ENCODE data around the gene AGRN. TPM values are rescaled to one million over a fixed set of nuclear protein-coding genes. Genes with fewer than 3 reads are reported as not detected.

Gene AGRN
- total RNA-seq, 1 donor: 7.9 TPM

DNA sequence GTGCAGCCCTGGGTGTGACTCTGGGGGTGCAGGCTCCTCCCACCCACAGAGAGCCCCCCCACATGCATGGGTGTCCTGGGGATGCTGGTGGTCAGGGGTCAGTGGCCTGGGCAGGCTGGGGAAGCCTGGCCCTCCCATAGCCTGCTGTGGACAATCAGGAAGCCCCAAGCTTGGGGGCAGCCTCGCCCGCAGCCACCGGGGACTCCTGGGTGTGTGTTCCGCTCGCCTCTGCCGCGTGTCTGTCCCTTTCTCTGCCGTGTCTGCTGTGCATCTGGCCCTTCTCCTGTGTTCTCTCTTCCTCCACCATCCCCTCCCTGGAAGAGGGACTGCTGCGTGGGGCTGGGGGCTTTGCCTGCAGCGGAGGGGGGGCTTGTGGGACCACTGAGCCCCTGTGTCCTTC, 22.9 kb downstream of the AGRN start:
- H3K4me3 ChIP-seq (ENCODE audit: low read depth, low read length): no peak overlapping the region
- TF ChIP-seq, protein P1, sequence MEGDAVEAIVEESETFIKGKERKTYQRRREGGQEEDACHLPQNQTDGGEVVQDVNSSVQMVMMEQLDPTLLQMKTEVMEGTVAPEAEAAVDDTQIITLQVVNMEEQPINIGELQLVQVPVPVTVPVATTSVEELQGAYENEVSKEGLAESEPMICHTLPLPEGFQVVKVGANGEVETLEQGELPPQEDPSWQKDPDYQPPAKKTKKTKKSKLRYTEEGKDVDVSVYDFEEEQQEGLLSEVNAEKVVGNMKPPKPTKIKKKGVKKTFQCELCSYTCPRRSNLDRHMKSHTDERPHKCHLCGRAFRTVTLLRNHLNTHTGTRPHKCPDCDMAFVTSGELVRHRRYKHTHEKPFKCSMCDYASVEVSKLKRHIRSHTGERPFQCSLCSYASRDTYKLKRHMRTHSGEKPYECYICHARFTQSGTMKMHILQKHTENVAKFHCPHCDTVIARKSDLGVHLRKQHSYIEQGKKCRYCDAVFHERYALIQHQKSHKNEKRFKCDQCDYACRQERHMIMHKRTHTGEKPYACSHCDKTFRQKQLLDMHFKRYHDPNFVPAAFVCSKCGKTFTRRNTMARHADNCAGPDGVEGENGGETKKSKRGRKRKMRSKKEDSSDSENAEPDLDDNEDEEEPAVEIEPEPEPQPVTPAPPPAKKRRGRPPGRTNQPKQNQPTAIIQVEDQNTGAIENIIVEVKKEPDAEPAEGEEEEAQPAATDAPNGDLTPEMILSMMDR (IDR thresholded peaks at IDR 0.05; ENCODE audit: insufficient read depth, low read length): no peak
- DNase-seq (ENCODE audit: low read depth): no peak

DNA sequence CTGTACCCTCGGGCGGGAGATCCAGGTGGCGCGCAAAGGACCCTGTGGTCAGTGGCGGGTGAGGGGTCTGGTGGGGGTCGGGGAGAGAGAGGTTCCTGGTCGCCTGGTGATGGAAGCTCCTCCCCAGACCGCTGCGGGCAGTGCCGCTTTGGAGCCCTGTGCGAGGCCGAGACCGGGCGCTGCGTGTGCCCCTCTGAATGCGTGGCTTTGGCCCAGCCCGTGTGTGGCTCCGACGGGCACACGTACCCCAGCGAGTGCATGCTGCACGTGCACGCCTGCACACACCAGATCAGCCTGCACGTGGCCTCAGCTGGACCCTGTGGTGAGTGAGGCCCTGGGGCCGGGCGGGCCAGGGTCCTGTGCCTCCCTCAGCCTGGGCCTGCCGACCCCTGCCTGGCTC, 23.5 kb downstream of the AGRN start:
- no peak for DNase-seq (ENCODE audit: low read depth)

DNA sequence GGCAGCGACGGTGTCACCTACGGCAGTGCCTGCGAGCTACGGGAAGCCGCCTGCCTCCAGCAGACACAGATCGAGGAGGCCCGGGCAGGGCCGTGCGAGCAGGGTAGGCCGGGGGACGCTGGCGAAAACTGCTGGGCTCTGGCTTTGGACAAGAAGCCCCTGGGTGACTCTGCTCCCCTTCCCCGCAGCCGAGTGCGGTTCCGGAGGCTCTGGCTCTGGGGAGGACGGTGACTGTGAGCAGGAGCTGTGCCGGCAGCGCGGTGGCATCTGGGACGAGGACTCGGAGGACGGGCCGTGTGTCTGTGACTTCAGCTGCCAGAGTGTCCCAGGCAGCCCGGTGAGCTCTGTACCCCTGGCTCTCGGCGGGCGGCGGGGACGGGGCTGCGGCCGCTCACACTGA, 24.0 kb downstream of the AGRN start:
- no peak overlapping the region for H3K4me3 ChIP-seq (ENCODE audit: low read depth, low read length)
- no peak for DNase-seq (ENCODE audit: low read depth)
- TF ChIP-seq, protein P1 (IDR thresholded peaks at IDR 0.05; ENCODE audit: insufficient read depth, low read length): no peak

More for the DNA sequence above, 23.5 kb downstream of the AGRN start:
- no peak overlapping the region for H3K4me3 ChIP-seq (ENCODE audit: low read depth, low read length)
- TF ChIP-seq, protein P1 (IDR thresholded peaks at IDR 0.05; ENCODE audit: insufficient read depth, low read length): no peak

DNA sequence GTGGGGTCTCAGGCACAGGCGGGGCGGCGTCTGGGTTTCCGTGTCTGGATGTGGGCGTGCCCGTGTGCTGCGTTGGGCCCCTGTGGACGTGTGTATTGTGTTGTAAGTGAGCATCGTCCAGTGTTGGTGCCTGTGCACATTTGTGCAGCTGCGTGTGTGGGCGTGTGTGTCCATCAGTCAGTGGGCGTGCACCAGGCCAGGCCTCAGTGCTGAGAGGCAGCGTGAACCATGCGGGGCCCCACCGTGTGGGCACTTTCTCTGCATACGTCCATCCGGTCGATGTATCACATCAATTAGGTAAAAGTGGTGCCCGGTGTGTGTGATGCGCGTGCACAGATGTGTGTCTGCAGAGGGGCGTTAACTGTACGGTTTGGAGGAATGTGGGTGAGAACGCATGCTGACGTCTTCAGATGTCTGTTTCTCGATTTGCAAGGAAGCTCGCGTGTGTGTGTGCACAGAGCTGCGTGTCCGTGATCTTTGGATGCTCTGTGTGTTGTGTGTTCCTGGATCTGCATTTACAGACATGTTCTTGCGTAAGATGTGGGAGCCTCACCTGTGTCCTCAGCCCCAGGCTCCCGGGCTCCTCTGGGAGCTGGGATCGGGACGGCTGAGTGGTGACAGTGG, 24.6 kb downstream of the AGRN start:
- no peak overlapping the region for H3K4me3 ChIP-seq (ENCODE audit: low read depth, low read length)
- TF ChIP-seq, protein P1 (IDR thresholded peaks at IDR 0.05; ENCODE audit: insufficient read depth, low read length): no peak
- no peak for DNase-seq (ENCODE audit: low read depth)

DNA sequence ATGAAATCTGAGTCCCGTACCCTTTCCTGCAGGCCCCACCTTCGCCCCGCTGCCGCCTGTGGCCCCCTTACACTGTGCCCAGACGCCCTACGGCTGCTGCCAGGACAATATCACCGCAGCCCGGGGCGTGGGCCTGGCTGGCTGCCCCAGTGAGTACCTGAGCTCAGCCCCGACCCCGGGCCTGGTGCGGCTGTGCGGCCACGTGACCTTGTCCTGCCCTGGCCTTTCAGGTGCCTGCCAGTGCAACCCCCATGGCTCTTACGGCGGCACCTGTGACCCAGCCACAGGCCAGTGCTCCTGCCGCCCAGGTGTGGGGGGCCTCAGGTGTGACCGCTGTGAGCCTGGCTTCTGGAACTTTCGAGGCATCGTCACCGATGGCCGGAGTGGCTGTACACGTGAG, 25.2 kb downstream of the AGRN start:
- TF ChIP-seq, protein P1 (IDR thresholded peaks at IDR 0.05; ENCODE audit: insufficient read depth, low read length): no peak
- no peak overlapping the region for H3K4me3 ChIP-seq (ENCODE audit: low read depth, low read length)
- DNase-seq (ENCODE audit: low read depth): no peak

DNA sequence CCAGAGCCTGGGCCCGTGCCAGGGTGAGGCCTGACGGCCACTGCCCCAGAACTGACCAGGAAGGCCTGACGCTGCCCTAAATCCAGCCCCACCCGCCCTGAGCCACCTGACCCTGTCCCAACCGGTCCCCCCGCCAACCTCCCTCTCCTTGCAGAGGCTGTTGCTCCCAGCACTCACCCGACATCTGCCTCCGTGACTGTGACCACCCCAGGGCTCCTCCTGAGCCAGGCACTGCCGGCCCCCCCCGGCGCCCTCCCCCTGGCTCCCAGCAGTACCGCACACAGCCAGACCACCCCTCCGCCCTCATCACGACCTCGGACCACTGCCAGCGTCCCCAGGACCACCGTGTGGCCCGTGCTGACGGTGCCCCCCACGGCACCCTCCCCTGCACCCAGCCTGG, 26.3 kb downstream of the AGRN start:
- DNase-seq (ENCODE audit: low read depth): no peak
- H3K4me3 ChIP-seq (ENCODE audit: low read depth, low read length): no peak overlapping the region
- TF ChIP-seq, protein P1 (IDR thresholded peaks at IDR 0.05; ENCODE audit: insufficient read depth, low read length): no peak

DNA sequence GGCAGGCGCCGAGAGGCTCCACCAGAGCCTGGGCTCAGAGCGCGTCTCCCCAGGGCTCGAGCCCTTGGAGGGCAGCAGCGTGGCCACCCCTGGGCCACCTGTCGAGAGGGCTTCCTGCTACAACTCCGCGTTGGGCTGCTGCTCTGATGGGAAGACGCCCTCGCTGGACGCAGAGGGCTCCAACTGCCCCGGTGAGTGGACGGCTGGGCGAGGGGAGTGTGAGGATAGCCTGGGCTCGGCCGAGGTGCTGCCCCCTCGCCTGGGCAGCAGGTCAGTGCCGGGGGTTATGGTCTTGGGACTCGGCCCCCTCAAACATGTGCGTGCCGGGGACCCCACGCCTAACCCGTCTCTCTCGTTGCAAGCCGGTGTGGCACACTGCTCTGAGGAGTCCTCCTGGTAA, 26.8 kb downstream of the AGRN start:
- DNase-seq (ENCODE audit: low read depth): no peak
- TF ChIP-seq, protein P1 (IDR thresholded peaks at IDR 0.05; ENCODE audit: insufficient read depth, low read length): no peak
- H3K4me3 ChIP-seq (ENCODE audit: low read depth, low read length): no peak overlapping the region

Measured in fibroblast of the aortic adventitia (primary cell).